ENCODE measurements around the gene CFAP68. TPM values are rescaled to one million over a fixed set of nuclear protein-coding genes. Genes with fewer than 3 reads are reported as not detected.
A peak's percentile ranks its signal among the peaks of the same experiment; 100 is the strongest.
"Not testable (repeated sequence)": the region's sequence is repeated elsewhere in the genome, so short reads cannot be mapped to it uniquely, and the experiment has no call there.

Gene CFAP68
- total and polyA plus RNA-seq, 10 of the 15 experiments (the other 5 are each of a cell fraction or from before 2014, with no cell fraction given) = 35.7 to 84.4 (median 64.1) TPM

DNA sequence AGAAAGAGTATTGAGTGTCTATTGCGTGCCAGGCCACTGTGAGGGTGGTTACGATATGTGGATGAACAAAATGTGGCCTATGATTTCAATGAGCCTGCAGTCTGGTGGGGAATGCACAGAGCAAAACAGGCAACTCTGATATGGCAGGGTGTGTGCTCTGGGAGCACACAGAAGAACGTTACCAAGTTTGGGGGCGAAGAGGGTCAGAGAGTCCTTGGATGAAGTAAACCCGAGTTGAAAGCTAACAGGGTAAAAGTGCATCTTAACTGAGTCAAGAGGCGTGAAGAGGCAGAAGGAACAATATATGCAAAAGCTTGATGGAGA is 258 bp downstream of the CFAP68 start:
- ChIA-PET POLR2A (interaction anchor here (1.4 kb wide), 1 partner anchor 8 kb away, joined by 12 read pairs; the partner anchor contains the start of gene ALG9), RAD21 (ENCODE audit: unreplicated experiment) (interaction anchor here (1.3 to 1.5 kb wide), 2 partner anchors 9 to 401 kb away, joined by 3 to 10 read pairs; partner anchors contain the start of gene ALG9), SMC1A (ENCODE audit: uncharacterized antibody, unreplicated experiment) (interaction anchor here (1.0 to 1.1 kb wide), 4 partner anchors 8 to 403 kb away, joined by 3 to 6 read pairs (median 4); partner anchors contain the start of gene ALG9), CTCF (interaction anchor here (1.1 to 4.2 kb wide), 2 partner anchors 9 to 14 kb away, joined by 3 to 21 read pairs; partner anchors contain the start of gene ALG9)
- Histone ChIP-seq H3K9me3 (replicated peaks; ENCODE audit: control insufficient read depth, insufficient read depth, low read length) (no peaks in the 10 kb centered on the region), H3K27ac (ENCODE audit: control insufficient read depth, insufficient read depth) (peak overlapping the region; percentile 85), H3K36me3 (ENCODE audit: control insufficient read depth in 2 of 2, insufficient read depth in 2 of 2, low read length in 1 of 2) (no peaks in the 10 kb centered on the region; a peak in 1 of 4 replicates), H3K4me3 (peak overlapping the region; percentile 94), H3K79me2 (ENCODE audit: control insufficient read depth, insufficient read depth, low read length) (peaks cover 12% of the 10 kb centered on the region), H3K9ac (ENCODE audit: control insufficient read depth, insufficient read depth, low read length) (peak overlapping the region; percentile 76), H3K27me3 (replicated peaks in 1 of 2; ENCODE audit: control insufficient read depth in 2 of 2, insufficient read depth in 2 of 2, low read length in 1 of 2) (no peaks in the 10 kb centered on the region), H2AFZ (ENCODE audit: control insufficient read depth, low read depth, low read length) (peak overlapping the region; percentile 97), H3K4me2 (ENCODE audit: control insufficient read depth, insufficient read depth) (peak overlapping the region; percentile 78), H3K4me1 (ENCODE audit: control insufficient read depth, insufficient read depth, low read length) (no peaks in the 10 kb centered on the region), H4K20me1 (ENCODE audit: control insufficient read depth, insufficient read depth) (no peaks in the 10 kb centered on the region)
- intact Hi-C loops (cut with micrococcal nuclease; ENCODE audit: unreplicated experiment) (loop anchor here (2.0 to 10.0 kb wide), 4 partner anchors 47 to 345 kb away; partner anchors contain the start of genes PTS, SDHD and TIMM8B), in situ Hi-C loops (cut with MboI) (loop anchor here (5.0 kb wide), 1 partner anchor 208 kb away; the partner anchor contains the start of genes SDHD and TIMM8B)
- no peak for FAIRE-seq
- DNase-seq (ENCODE audit: low read depth, low spot score) = no peak
- 45% methylated on average over 6 of the region's 6 CpGs for WGBS (ENCODE audit: insufficient coverage, insufficient replicate concordance, low lambda C conversion rate, missing lambda C conversion rate)
- TF ChIP-seq POU2F2 (IDR thresholded peaks at IDR 0.05; ENCODE audit: borderline replicate concordance, low read depth, low read length) = no peak
- TF ChIP-seq SMARCA5 (IDR thresholded peaks at IDR 0.05) = 0 out of 2 replicates have a peak, but pooled peaks have one; percentile 17
- 0 out of 2 replicates have a peak, but pooled peaks have one; percentile 30 for TF ChIP-seq YBX1 (IDR thresholded peaks at IDR 0.05)
- BruUV-seq (replicated peaks) = TSS peak; percentile 95
- peak; percentile 19 for ATAC-seq

DNA sequence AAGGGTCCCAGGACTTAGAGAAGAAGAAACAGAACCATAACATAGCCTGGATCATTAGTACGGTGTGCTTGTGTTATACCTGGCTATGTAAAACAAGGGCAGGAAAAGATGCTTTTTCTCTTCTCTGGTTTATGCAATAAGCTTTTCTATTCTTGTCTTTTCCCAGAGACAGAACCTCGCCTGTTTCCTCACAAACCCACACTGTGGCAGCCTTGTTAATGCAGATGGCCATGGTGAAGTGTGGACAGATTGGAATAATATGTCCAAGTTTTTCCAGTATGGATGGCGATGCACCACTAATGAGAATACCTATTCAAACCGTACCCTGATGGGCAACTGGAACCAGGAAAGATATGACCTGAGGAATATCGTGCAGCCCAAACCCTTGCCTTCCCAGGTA is 2.9 kb downstream of the CFAP68 start:
- H3K4me1 ChIP-seq (ENCODE audit: control insufficient read depth, insufficient read depth, low read length) = no peaks in the 10 kb centered on the region
- H3K9me3 ChIP-seq (replicated peaks; ENCODE audit: control insufficient read depth, insufficient read depth, low read length) = no peaks in the 10 kb centered on the region
- H3K79me2 ChIP-seq (ENCODE audit: control insufficient read depth, insufficient read depth, low read length) = peaks cover 12% of the 10 kb centered on the region
- DNase-seq (ENCODE audit: low read depth, low spot score) (no peak), FAIRE-seq (no peak), ATAC-seq (no peak)
- in situ Hi-C loops (cut with MboI) = loop anchor here (10.0 kb wide), 1 partner anchor 63 kb away; no protein-coding TSS in a partner anchor
- POLR2A ChIA-PET = interaction anchor here (1.8 kb wide), 1 partner anchor 44 kb away, joined by 4 read pairs; no protein-coding TSS in a partner anchor
- TF ChIP-seq TBL1XR1 (IDR thresholded peaks at IDR 0.05; ENCODE audit: low read depth, low read length) = no peak
- no peaks in the 10 kb centered on the region for H3K27me3 ChIP-seq (replicated peaks in 1 of 2; ENCODE audit: control insufficient read depth in 2 of 2, insufficient read depth in 2 of 2, low read length in 1 of 2)
- 87% methylated on average over 5 of the region's 5 CpGs for WGBS (ENCODE audit: insufficient coverage, insufficient replicate concordance, low lambda C conversion rate, missing lambda C conversion rate)
- no peak overlapping the region for H3K27ac ChIP-seq (ENCODE audit: control insufficient read depth, insufficient read depth)
- no peak overlapping the region for H3K4me2 ChIP-seq (ENCODE audit: control insufficient read depth, insufficient read depth)
- SMC1A ChIA-PET (ENCODE audit: uncharacterized antibody, unreplicated experiment) = interaction anchor here (1.2 to 1.7 kb wide), 3 partner anchors 10 to 21 kb away, joined by 3 to 9 read pairs (median 5); partner anchors contain the start of gene ALG9
- H3K36me3 ChIP-seq (ENCODE audit: control insufficient read depth in 2 of 2, insufficient read depth in 2 of 2, low read length in 1 of 2) = no peaks in the 10 kb centered on the region
- intact Hi-C loops (cut with micrococcal nuclease; ENCODE audit: unreplicated experiment) = no loop called here
- no peak overlapping the region for H3K4me3 ChIP-seq
- CTCF ChIA-PET = interaction anchor here (0.8 to 4.2 kb wide), 6 partner anchors 11 to 105 kb away, joined by 3 to 21 read pairs (median 4); partner anchors contain the start of gene ALG9
- H2AFZ ChIP-seq (ENCODE audit: control insufficient read depth, low read depth, low read length) = no peak overlapping the region
- RAD21 ChIA-PET (ENCODE audit: unreplicated experiment) = interaction anchor here (0.8 to 1.4 kb wide), 2 partner anchors 11 to 50 kb away, joined by 3 to 4 read pairs; partner anchors contain the start of gene ALG9
- BruUV-seq (replicated peaks) = no TSS peak
- no peaks in the 10 kb centered on the region for H4K20me1 ChIP-seq (ENCODE audit: control insufficient read depth, insufficient read depth)
- H3K9ac ChIP-seq (ENCODE audit: control insufficient read depth, insufficient read depth, low read length) = no peak overlapping the region

DNA sequence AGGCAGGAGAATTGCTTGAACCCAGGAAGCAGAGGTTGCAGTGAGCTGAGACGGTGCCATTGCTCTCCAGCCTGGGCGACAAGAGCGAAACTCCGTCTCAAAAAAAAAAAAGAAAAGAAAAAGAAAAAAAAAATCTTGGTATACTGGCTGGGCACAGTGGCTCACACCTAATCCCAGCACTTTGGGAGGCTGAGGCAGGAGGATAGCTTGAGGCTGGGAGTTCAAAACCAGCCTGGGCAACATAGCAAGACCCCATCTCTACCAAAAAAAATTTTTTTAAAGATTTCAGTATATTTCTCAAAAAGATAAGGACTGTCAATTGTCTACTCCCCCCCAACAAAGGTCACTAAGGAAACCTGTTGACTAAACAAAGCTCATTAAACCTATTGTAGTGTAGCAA is 5.7 kb downstream of the CFAP68 start:
- BruUV-seq (replicated peaks); H3K9me3 ChIP-seq (replicated peaks; ENCODE audit: control insufficient read depth, insufficient read depth, low read length); H3K36me3 ChIP-seq (ENCODE audit: control insufficient read depth in 2 of 2, insufficient read depth in 2 of 2, low read length in 1 of 2); H2AFZ ChIP-seq (ENCODE audit: control insufficient read depth, low read depth, low read length); FAIRE-seq; DNase-seq (ENCODE audit: low read depth, low spot score); H3K27me3 ChIP-seq (replicated peaks in 1 of 2; ENCODE audit: control insufficient read depth in 2 of 2, insufficient read depth in 2 of 2, low read length in 1 of 2); intact Hi-C loops (cut with micrococcal nuclease; ENCODE audit: unreplicated experiment); H3K9ac ChIP-seq (ENCODE audit: control insufficient read depth, insufficient read depth, low read length); H4K20me1 ChIP-seq (ENCODE audit: control insufficient read depth, insufficient read depth); H3K4me2 ChIP-seq (ENCODE audit: control insufficient read depth, insufficient read depth); ATAC-seq; H3K4me3 ChIP-seq; SMC1A ChIA-PET (ENCODE audit: uncharacterized antibody, unreplicated experiment); H3K4me1 ChIP-seq (ENCODE audit: control insufficient read depth, insufficient read depth, low read length); H3K27ac ChIP-seq (ENCODE audit: control insufficient read depth, insufficient read depth); H3K79me2 ChIP-seq (ENCODE audit: control insufficient read depth, insufficient read depth, low read length): not testable (repeated sequence)
- CTCF ChIA-PET = interaction anchor here (0.6 to 1.6 kb wide), 2 partner anchors 29 to 97 kb away, joined by 3 to 4 read pairs; no protein-coding TSS in a partner anchor
- no CpG with 5 or more reads among the region's 4 CpGs for WGBS (ENCODE audit: insufficient coverage, insufficient replicate concordance, low lambda C conversion rate, missing lambda C conversion rate)
- in situ Hi-C loops (cut with MboI) = loop anchor here (10.0 kb wide), 1 partner anchor 60 kb away; no protein-coding TSS in a partner anchor
- POLR2A ChIA-PET = interaction anchor here (0.7 kb wide), 1 partner anchor 44 kb away, joined by 3 read pairs; no protein-coding TSS in a partner anchor
- RAD21 ChIA-PET (ENCODE audit: unreplicated experiment) = interaction anchor here (0.5 kb wide), 1 partner anchor 47 kb away, joined by 3 read pairs; no protein-coding TSS in a partner anchor
